ENCODE data around the gene MYH9. TPM values are rescaled to one million over a fixed set of nuclear protein-coding genes. Genes with fewer than 3 reads are reported as not detected.
"Not testable (repeated sequence)": the region's sequence is repeated elsewhere in the genome, so short reads cannot be mapped to it uniquely, and the experiment has no call there.

The MYH9 gene
- total RNA-seq, 2 experiments from 2014 or later: 901 to 925 TPM

GRCh38 chr22:36424901-36425579, 37.3 kb upstream of the MYH9 start:
- H3K4me1 ChIP-seq (ENCODE audit: insufficient read depth, low read length): peaks cover 21% of the 10 kb centered on the region
- CTCF ChIA-PET: no interaction called here
- H3K27me3 ChIP-seq (ENCODE audit: control insufficient read depth in 1 of 2, insufficient read depth in 2 of 2, low read length in 2 of 2): no peaks in the 10 kb centered on the region
- no peaks in the 10 kb centered on the region for H3K9me3 ChIP-seq (ENCODE audit: control insufficient read depth in 1 of 2, insufficient read depth in 1 of 2, low read length in 2 of 2)
- no peak overlapping the region for H3K27ac ChIP-seq (ENCODE audit: low read depth in 1 of 2, low read length in 2 of 2)
- DNase-seq (no peak), ATAC-seq (ENCODE audit: poor library complexity) (no peak)
- TF ChIP-seq CTCF (IDR thresholded peaks at IDR 0.05): no peak
- no peak overlapping the region for H3K4me3 ChIP-seq (ENCODE audit: low read length)
- Mint-ChIP-seq H3K36me3 (ENCODE audit: low read depth) (no peaks in the 10 kb centered on the region), H3K27me3 (no peaks in the 10 kb centered on the region), H3K9me3 (no peaks in the 10 kb centered on the region), H3K4me1 (ENCODE audit: low read depth) (peaks cover 26% of the 10 kb centered on the region), H3K27ac (no peak overlapping the region), H3K4me3 (no peak overlapping the region)
- intact Hi-C loops (cut with DNase I, micrococcal nuclease): no loop called here
- H3K36me3 ChIP-seq (ENCODE audit: insufficient read depth, low read length): no peaks in the 10 kb centered on the region
- POLR2A ChIA-PET: interaction anchor here (1.2 to 1.3 kb wide), 2 partner anchors 10 to 47 kb away, joined by 3 to 4 read pairs; no protein-coding TSS in a partner anchor

- H3K4me1 Mint-ChIP-seq (ENCODE audit: low read depth): peaks cover 28% of the 10 kb centered on the region
- not testable (repeated sequence) for H3K9me3 Mint-ChIP-seq, DNase-seq
Measured at GRCh38 chr22:36424466-36424865, 36.7 kb upstream of the MYH9 start.

DNA sequence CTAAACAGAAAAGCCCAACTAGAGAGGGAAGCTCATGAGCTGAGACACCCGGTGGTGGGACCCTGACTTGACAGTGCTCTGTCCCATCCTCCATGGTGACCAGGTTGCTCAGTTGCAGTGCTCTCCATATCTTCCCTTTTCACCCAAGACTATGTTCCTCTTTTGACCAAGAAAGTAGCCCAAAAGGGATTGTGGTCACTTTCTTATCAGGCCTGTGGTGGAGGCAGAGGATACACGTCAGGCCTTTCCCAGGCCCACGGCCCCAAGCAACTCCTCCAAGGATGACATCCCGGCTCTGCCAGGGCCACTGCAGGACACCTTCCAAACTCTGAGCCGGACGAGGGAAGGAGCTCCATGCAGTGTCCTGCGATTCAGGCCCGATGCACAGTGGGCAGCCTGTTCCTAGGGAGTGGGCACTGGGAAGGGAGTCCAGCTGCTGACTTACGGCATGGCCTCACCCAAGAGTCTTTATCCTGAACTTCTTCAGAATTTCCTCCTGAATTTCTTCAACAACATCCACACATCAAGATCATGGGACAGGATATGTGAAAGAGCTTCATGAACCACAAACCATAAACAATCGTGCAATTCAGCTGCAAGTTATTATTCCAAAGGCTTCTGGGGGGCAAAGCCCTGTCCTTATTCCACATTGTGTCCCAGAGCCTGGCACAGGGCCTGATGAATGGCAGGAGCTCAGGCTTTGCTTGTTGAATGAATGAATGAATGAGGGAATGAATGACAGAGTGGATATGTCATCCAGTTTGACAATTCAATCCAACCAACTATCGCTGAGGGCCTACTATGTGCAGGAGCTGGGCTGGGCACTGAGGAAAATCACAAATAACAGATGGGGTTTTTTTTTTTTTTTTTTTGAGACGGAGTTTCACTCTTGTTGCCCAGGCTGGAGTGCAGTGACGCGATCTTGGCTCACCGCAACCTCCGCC, 36.0 kb upstream of the MYH9 start:
- H3K4me1 Mint-ChIP-seq (ENCODE audit: low read depth): peaks cover 33% of the 10 kb centered on the region
- no peaks in the 10 kb centered on the region for H3K9me3 Mint-ChIP-seq
- H3K4me3 Mint-ChIP-seq: no peak overlapping the region
- Histone ChIP-seq H3K27ac (ENCODE audit: low read depth in 1 of 2, low read length in 2 of 2) (no peak overlapping the region), H3K36me3 (ENCODE audit: insufficient read depth, low read length) (no peaks in the 10 kb centered on the region), H3K4me1 (ENCODE audit: insufficient read depth, low read length) (peaks cover 30% of the 10 kb centered on the region), H3K27me3 (ENCODE audit: control insufficient read depth in 1 of 2, insufficient read depth in 2 of 2, low read length in 2 of 2) (no peaks in the 10 kb centered on the region), H3K9me3 (ENCODE audit: control insufficient read depth in 1 of 2, insufficient read depth in 1 of 2, low read length in 2 of 2) (no peaks in the 10 kb centered on the region), H3K4me3 (ENCODE audit: low read length) (no peak overlapping the region)
- intact Hi-C loops (cut with DNase I, micrococcal nuclease): no loop called here
- H3K27me3 Mint-ChIP-seq: no peaks in the 10 kb centered on the region
- H3K36me3 Mint-ChIP-seq (ENCODE audit: low read depth): no peaks in the 10 kb centered on the region
- no peak for TF ChIP-seq CTCF (IDR thresholded peaks at IDR 0.05)
- no peak overlapping the region for H3K27ac Mint-ChIP-seq
- DNase-seq: no peak
- POLR2A ChIA-PET: interaction anchor here (1.1 to 1.2 kb wide), 2 partner anchors 12 to 19 kb away, joined by 3 to 4 read pairs; no protein-coding TSS in a partner anchor
- no peak for ATAC-seq (ENCODE audit: poor library complexity)
- CTCF ChIA-PET: interaction anchor here (0.9 to 1.4 kb wide), 2 partner anchors 12 to 47 kb away, joined by 3 to 4 read pairs; no protein-coding TSS in a partner anchor

More at GRCh38 chr22:36424466-36424865, 36.7 kb upstream of the MYH9 start:
- H3K4me1 ChIP-seq (ENCODE audit: insufficient read depth, low read length): peaks cover 23% of the 10 kb centered on the region
- H3K27ac ChIP-seq (ENCODE audit: low read depth in 1 of 2, low read length in 2 of 2); H3K27ac Mint-ChIP-seq; H3K9me3 ChIP-seq (ENCODE audit: control insufficient read depth in 1 of 2, insufficient read depth in 1 of 2, low read length in 2 of 2); H3K36me3 ChIP-seq (ENCODE audit: insufficient read depth, low read length); H3K27me3 ChIP-seq (ENCODE audit: control insufficient read depth in 1 of 2, insufficient read depth in 2 of 2, low read length in 2 of 2); ATAC-seq (ENCODE audit: poor library complexity); H3K27me3 Mint-ChIP-seq; H3K4me3 Mint-ChIP-seq; intact Hi-C loops (cut with DNase I, micrococcal nuclease); H3K36me3 Mint-ChIP-seq (ENCODE audit: low read depth); H3K4me3 ChIP-seq (ENCODE audit: low read length): not testable (repeated sequence)
- CTCF ChIA-PET: interaction anchor here (0.9 kb wide), 1 partner anchor 46 kb away, joined by 3 read pairs; no protein-coding TSS in a partner anchor
- POLR2A ChIA-PET: interaction anchor here (1.1 to 1.2 kb wide), 3 partner anchors 11 to 46 kb away, joined by 3 to 4 read pairs (median 4); no protein-coding TSS in a partner anchor
